WTC11 (cell line): Measurements from ENCODE around the gene NID2.

Experiments
- CREB1 ChIP-seq: sonication (generic); formaldehyde crosslinking; IDR thresholded peaks from 2 replicates; pipeline ENCODE4 v1.8.0; 2023; ENCODE audit warnings: mild to moderate bottlenecking, missing genetic modification reagents
- CREM ChIP-seq: sonication (generic); formaldehyde crosslinking; IDR thresholded peaks from 2 replicates; pipeline ENCODE4 v1.8.1; 2022; ENCODE audit warnings: mild to moderate bottlenecking, missing genetic modification reagents, moderate library complexity
- ETV6 ChIP-seq: sonication (generic); formaldehyde crosslinking; IDR thresholded peaks from 2 replicates; pipeline ENCODE4 v1.8.1; 2022; ENCODE audit warnings: mild to moderate bottlenecking, missing genetic modification reagents
- GABPB1 ChIP-seq: sonication (generic); formaldehyde crosslinking; IDR thresholded peaks from 2 replicates; pipeline ENCODE4 v1.8.1; 2023; ENCODE audit warnings: mild to moderate bottlenecking, missing genetic modification reagents
- NFYB ChIP-seq: sonication (generic); formaldehyde crosslinking; conservative IDR thresholded peaks from 2 replicates; pipeline ENCODE4 v1.8.0; 2022; ENCODE audit warnings: low read depth, missing genetic modification reagents
- NR1H2 ChIP-seq: sonication (generic); formaldehyde crosslinking; IDR thresholded peaks from 2 replicates; pipeline ENCODE4 v1.9.0; 2021; ENCODE audit warnings: mild to moderate bottlenecking, moderate library complexity, missing genetic modification reagents
- ZNF138 ChIP-seq: sonication (generic); formaldehyde crosslinking; conservative IDR thresholded peaks from 2 replicates; pipeline ENCODE4 v1.8.1; 2022; ENCODE audit warnings: mild to moderate bottlenecking, moderate library complexity, missing genetic modification reagents
- ZNF219 ChIP-seq: sonication (generic); formaldehyde crosslinking; IDR thresholded peaks from 2 replicates; pipeline ENCODE4 v1.8.0; 2023; ENCODE audit warnings: missing genetic modification reagents, mild to moderate bottlenecking, borderline replicate concordance
- TF ChIP-seq, protein P1 (sequence below): fragments of 200-600 bp; IDR thresholded peaks from 2 replicates; pipeline ENCODE4 v1.8.0; 2022; ENCODE audit warnings: antibody characterized with exemption
- TF ChIP-seq, protein P2 (sequence below): sonication (generic); formaldehyde crosslinking; IDR thresholded peaks from 2 replicates; pipeline ENCODE4 v1.8.0; 2022; ENCODE audit warnings: mild to moderate bottlenecking, missing genetic modification reagents
- TF ChIP-seq, protein P3 (sequence below): sonication (generic); formaldehyde crosslinking; IDR thresholded peaks from 2 replicates; pipeline ENCODE4 v1.8.0; 2022; ENCODE audit warnings: mild to moderate bottlenecking, missing genetic modification reagents
- TF ChIP-seq, protein P4 (sequence below): sonication (generic); formaldehyde crosslinking; IDR thresholded peaks from 2 replicates; pipeline ENCODE4 v1.8.0; 2023; ENCODE audit warnings: missing genetic modification reagents

DNA sequence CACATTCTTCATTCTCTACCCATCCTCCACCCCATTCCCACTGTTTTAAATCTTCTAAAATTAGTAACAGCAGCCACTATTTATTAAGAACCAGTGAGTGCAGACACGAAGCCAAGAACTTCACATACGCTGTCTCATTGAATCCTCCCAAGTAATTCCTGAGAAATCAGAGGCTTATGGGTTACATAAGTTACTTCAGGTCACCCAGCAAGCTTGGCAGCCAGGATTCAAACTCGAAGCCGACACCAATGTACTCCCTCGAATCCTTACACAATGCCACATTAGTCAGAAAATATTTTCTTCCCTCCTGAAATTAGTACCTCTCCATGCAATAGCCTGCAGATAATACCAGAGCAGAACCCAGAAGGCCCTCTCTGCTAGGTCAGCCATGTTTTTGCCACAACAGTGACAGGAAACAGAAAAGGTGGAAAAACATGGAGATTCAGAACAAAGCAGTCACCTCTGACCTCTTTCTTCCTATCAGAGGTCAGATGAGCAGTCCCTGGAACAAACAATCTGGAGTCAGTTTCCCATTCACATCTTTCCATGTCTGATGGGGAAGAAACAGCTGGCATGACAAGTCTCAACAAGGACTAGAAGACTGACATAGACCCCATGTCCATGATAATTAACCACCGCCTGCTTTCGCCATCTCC lies 16.4 kb downstream of the NID2 start:
- TF ChIP-seq, protein P1, sequence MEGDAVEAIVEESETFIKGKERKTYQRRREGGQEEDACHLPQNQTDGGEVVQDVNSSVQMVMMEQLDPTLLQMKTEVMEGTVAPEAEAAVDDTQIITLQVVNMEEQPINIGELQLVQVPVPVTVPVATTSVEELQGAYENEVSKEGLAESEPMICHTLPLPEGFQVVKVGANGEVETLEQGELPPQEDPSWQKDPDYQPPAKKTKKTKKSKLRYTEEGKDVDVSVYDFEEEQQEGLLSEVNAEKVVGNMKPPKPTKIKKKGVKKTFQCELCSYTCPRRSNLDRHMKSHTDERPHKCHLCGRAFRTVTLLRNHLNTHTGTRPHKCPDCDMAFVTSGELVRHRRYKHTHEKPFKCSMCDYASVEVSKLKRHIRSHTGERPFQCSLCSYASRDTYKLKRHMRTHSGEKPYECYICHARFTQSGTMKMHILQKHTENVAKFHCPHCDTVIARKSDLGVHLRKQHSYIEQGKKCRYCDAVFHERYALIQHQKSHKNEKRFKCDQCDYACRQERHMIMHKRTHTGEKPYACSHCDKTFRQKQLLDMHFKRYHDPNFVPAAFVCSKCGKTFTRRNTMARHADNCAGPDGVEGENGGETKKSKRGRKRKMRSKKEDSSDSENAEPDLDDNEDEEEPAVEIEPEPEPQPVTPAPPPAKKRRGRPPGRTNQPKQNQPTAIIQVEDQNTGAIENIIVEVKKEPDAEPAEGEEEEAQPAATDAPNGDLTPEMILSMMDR: no peak
- no peak for TF ChIP-seq ETV6
- TF ChIP-seq, protein P2, sequence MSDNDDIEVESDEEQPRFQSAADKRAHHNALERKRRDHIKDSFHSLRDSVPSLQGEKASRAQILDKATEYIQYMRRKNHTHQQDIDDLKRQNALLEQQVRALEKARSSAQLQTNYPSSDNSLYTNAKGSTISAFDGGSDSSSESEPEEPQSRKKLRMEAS: no peak
- no peak for TF ChIP-seq NFYB
- TF ChIP-seq GABPB1: no peak
- TF ChIP-seq, protein P3, sequence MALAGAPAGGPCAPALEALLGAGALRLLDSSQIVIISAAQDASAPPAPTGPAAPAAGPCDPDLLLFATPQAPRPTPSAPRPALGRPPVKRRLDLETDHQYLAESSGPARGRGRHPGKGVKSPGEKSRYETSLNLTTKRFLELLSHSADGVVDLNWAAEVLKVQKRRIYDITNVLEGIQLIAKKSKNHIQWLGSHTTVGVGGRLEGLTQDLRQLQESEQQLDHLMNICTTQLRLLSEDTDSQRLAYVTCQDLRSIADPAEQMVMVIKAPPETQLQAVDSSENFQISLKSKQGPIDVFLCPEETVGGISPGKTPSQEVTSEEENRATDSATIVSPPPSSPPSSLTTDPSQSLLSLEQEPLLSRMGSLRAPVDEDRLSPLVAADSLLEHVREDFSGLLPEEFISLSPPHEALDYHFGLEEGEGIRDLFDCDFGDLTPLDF: no peak
- no peak for TF ChIP-seq CREB1 (CRISPR knock-in tag)
- TF ChIP-seq CREM (CRISPR knock-in tag): no peak
- TF ChIP-seq ZNF138: no peak
- TF ChIP-seq, protein P4, sequence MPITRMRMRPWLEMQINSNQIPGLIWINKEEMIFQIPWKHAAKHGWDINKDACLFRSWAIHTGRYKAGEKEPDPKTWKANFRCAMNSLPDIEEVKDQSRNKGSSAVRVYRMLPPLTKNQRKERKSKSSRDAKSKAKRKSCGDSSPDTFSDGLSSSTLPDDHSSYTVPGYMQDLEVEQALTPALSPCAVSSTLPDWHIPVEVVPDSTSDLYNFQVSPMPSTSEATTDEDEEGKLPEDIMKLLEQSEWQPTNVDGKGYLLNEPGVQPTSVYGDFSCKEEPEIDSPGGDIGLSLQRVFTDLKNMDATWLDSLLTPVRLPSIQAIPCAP (CRISPR knock-in tag): no peak
- TF ChIP-seq ZNF219 (CRISPR knock-in tag): no peak
- TF ChIP-seq NR1H2 (CRISPR knock-in tag): no peak
